Iris pigment epithelial cell (primary cell): ENCODE data around the gene DDX43.
"Not testable (repeated sequence)": the region's sequence is repeated elsewhere in the genome, so short reads cannot be mapped to it uniquely, and the experiment has no call there.

Experiments used
- DNase-seq: peaks from one replicate; pipeline ENCODE4 v3.0.0-alpha.2; 2011; ENCODE audit warnings: low read depth

DDX43 gene

DNA sequence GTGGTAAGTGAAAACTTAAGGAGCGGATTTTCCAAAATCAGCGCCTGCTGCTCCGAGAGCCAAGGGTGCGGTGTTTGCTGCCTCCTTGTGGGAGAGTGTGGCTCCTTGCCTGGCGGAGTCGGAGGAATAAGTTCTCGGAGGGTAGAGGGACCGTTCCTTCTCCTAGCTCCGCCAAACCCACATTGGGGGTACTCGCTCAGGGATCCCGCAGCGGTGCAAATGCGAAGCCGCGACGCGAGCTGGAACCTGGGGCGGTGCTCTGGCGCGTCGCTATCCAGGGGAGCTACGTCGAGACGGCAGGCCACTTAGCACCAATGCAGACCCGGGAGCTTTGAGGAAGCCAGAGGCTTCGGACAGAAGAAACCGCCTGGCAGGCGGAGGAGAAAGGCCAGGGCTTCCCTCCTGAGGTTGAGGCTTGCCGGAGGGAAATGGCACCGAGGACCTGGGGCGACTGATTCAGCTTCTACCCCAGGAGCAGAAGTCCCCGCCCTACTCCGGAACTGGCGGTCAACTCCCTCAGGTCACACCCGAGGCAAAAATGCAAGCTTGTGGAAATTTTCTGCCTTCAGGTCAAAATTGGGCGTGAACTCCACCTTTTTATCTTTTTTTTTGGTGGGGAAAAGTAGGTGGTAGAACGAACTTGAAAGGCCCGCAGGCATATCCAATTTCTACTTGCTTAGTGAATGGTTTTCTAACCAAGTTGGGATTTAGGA lies 5.7 kb upstream of the DDX43 start:
- DNase-seq, result peak; percentile 60

DNA sequence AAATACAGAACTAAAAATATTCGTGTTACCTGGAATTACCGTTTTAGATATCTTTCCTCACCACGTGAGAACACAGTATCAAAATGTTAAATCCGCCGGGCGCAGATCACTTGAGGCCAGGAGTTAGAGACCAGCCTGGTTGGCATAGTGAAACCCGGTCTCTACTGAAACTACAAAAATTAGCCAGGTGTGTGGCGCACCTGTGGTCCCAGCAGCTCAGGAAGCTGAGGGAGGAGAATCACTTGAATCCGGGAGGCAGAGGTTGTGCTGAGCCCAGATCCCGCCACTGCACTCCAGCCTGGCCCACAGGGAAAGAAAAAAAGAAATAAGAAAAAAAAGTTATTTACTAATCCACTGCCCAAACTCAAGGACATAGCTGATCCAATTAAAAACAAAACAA lies 4.8 kb upstream of the DDX43 start:
- DNase-seq, result no peak

DNA sequence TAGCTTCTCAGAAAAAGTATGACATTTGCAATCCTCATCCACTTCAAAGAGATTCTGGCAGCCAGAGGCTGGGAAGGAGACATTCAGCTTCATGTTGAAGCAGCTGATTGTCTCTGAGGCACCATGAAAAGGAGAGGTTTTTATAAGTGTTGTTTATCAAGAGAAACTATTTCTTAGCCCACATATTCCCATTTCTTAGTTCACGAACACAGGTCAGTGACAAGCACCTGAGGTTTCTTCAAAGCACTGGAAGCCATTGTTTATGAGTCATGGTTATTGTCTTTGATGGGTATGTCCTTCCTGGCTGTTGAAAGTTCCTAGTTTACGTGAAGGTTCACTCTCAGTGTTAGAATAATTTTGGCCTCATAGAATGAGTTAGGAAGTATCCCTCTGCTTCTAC lies 3.0 kb upstream of the DDX43 start:
- no peak for DNase-seq

DNA sequence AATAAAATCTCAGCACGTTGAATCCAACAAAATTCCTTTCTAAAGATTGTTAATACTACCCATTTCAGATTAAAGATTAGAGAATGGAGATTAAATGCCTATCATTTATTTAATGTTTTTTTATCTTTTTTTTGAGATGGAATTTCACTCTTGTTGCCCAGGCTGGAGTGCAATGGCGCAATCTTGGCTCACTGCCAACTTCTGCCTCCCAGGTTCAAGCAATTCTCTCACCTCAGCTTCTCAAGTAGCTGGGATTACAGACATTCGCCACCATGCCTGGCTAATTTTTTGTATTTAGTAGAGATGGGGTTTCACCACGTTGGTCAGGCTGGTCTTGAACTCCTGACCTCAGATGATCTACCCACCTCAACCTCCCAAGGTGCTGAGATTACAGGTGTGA lies 2.4 kb upstream of the DDX43 start:
- DNase-seq, result not testable (repeated sequence)

DNA sequence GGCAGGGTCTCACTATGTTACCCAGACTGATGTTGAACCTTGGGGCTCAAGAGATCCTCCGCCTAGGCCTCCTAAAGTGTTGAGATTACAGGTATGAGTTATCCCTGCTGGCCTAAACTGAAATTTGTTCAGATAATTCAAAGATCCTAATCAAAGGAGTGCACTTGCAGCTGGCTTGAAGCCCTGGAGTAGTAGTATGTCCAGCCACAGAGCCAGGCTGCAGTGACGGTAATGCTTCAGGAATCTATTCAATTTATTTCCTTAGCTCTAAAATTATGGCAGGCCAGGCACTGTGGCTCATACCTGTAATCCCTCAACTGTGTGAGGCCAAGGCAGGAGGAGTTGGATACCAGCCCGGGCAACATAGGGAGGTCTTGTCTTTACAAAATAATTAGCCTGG lies 1.4 kb upstream of the DDX43 start:
- peak; percentile 32 for DNase-seq

DNA sequence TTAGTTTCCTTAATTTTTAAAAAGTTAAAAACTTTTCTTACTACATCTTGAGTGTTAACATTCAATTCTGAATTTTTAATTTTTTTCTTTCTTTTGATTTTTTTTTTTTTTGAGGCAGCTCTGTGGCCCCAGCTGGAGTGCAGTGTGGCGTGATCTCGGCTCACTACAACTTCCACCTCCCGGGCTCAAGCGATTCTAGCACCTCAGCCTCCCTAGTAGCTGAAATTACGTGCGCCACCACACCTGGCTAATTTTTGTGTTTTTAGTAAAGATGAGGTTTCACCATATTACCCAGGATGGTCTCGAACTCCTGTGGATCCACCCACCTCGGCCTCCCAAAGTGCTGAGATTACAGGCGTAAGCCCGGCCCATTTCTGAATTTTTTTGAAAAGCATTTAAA lies 1.2 kb downstream of the DDX43 start:
- DNase-seq, result no peak

DNA sequence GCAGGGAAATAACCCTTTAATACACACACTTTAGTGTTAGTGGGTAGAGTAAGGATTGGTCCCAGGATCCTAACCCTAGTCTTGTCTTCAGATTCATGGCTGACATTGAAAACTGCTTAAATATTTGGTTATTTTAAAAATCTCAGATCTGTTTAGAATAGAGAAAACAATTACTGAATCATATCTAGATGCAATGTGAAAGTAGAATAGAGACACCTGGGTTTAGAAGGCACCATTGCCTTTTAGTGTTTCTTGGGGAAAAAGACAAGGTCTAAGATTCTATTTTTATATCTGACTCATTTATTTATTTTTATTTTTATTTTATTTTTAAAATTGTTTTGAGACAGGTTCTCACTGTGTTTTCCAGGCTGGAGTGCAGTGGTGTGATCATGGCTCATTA lies 6.0 kb downstream of the DDX43 start:
- DNase-seq, result no peak

DNA sequence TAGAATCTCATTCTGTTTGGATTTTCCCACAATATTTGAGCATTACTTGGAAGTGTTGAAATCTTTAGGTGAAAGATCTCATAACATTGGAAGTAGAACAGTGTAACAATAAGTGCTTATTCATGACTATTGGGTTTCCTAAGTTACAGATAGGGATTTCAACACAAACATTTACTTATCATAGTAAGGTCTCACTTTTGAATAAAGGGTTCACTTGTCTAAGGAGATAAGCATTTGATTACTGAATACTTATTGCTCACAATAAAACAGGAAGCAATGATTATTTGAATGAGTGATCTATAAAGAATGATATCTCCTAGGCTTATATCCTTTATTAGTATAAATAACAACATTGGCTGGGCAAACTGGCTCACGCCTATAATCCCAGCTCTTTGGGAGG lies 14.8 kb downstream of the DDX43 start:
- DNase-seq, result no peak

DNA sequence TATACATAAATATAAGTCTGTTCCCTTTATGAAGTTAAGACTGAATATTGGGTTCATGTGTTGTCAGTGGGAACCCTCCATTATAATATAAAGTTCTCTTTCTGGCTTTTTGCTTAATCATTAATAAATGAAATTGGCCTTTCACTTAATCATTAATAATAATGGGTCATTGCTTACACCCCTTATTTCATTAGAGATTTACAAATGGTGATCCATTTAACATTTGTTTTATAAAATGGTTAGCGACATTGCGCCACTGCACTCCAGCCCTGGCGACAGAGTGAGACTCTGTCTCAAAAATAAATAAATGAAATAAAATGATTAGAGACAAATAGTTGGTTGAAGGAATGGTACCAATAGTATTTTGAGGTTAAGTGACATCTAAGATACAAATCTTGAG lies 18.5 kb downstream of the DDX43 start:
- DNase-seq, result no peak

DNA sequence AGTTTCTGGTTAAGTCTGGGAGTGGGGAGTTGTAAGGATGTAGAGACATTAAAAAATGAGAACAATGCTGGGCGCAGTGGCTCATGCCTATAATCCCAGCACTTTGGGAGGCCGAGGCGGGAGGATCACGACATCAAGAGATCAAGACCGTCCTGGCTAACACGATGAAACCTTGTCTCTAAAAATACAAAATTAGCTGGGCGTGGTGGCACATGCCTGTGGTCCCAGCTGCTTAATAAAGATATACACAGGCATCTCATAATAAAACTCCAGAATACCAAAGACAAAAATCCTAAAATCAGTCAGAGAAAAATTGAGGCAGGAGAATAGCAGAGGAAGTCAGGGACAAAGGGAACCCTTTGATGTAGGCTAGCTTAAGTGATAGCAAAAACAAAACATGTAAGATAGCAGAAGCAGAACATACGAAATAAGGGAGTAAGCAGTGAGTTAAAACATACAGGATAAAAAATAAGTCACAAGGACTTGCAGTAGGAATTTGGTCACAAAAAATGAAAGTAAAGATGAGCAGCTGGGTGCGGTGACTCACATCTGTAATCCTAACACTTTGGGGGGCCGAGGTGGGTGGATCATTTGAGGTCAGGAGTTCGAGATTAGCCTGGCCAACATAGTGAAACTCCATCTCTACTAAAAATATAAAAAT lies 23.6 kb downstream of the DDX43 start:
- DNase-seq, result peak; percentile 55

DNA sequence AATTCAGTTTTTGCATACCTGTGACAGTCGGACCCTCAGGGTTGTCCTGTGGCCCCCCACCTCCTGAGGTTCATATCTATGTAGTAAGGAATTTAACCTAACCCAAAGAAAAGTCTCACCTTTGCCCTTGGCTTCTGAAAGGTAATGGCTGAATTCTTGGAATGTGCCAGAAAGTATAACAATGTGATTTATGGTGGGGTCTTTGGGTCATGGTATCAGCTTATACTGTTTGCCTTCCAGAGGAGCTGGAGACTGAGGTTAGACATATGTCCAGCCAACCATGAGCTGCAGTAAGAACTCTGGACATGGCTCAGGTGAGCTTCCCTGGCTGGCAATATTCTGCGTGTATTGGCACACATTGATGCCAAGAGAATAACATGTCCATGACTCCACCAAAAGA lies 26.9 kb downstream of the DDX43 start:
- DNase-seq, result no peak

DNA sequence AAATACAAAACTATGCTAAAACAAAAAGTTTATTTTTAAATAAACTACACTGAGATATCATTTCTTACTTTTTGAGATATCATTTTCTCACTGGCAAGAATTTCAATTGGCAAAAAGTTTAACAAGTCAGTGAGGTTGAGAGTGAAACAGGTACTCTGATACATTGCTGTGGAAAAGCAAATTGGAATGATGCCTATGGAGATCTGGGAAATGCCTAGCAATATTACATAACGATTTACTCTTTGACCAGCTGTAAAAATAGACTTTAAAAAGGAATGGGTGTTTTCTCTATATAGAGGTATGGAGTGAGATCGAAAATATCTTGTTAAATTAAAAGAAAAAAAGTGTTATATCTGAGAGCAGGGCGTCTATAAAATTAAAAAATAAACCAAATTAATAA lies 40.6 kb downstream of the DDX43 start:
- DNase-seq, result no peak

DNA sequence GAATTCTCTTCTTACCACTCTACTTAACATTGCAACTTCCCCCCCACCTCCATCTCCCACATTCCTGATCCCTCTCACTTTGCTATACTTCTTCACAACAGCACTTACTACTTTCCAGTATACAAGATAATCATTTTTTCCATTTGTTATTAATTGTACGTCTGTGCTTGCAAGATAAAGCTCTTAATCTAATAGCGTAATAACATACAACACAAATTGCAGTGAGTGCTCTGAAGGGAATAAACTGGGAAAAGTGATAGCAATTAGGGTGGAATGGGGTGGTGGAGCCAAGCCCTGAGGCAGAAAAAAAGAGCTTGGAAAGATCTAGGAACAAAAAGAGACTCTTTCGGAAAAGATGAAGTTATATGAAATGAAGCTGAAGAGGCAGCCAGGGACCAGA lies 48.9 kb downstream of the DDX43 start:
- DNase-seq, result no peak

DNA sequence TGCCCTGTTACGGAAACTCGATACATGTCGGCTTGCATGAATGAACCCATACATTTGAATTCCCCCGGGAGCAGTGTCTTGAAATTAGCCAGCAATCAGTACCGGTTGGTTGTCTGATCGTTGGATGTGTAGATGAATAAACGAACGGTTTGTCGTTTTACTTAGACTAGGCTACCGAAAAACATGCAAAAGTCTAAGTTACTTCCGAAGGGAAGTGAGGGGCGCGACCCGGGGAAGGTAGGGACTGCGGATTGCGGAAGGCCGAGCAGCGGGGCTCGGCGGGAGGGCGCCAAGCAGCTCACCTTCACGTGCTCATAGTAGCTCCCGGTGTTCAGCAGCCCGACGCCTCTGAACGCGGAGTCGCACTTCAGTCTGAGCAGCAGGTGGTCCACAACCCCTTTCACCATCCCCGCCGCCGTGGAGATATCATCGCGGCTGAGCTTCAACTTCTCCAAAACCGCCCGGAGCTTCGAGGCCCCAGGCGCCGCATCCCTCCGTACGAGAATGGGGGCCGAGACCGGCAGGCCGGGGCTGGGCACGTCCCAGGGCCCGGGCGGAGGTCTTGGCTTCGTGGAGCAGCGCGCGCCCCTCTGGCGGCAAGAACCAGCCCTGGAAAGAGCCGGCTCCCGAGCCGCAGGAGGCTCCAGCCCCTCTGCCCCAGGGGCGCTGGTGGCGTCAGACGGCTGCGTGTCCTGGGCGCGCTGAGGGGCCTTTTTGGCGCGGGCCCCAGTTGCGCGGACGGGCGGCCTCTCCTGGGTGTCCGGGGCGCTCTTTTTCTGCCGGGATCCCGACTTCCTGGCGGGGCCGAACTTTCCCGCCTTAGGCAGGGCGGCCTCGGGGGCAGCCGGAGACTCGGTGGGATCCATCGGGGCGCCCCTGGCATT lies 56.8 kb downstream of the DDX43 start:
- peak; percentile 54 for DNase-seq

DNA sequence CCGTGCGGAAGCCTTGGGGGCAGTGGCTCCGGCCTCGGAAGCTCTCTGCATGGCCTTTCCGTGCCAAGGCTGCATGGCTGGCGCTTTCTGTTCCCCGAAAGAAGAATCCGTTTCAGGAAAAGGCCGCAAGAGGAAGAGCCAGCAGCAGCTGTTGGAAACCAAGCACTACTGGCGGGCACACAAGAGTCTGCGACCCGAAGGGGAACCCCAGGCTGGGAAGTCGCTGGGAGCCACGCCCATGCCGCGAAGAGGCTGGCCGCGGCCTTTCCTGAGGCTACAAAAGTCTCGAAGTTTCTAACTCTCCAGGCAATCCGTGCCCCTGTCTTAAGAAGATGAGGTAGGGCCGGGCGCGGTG lies 57.5 kb downstream of the DDX43 start, which contains the start of gene CGAS:
TSS of gene CGAS (minus strand) at position 191 of the 355 bp plus-strand sequence. CDS start at position 75, 116 bp downstream.
- DNase-seq, result peak; percentile 58

DNA sequence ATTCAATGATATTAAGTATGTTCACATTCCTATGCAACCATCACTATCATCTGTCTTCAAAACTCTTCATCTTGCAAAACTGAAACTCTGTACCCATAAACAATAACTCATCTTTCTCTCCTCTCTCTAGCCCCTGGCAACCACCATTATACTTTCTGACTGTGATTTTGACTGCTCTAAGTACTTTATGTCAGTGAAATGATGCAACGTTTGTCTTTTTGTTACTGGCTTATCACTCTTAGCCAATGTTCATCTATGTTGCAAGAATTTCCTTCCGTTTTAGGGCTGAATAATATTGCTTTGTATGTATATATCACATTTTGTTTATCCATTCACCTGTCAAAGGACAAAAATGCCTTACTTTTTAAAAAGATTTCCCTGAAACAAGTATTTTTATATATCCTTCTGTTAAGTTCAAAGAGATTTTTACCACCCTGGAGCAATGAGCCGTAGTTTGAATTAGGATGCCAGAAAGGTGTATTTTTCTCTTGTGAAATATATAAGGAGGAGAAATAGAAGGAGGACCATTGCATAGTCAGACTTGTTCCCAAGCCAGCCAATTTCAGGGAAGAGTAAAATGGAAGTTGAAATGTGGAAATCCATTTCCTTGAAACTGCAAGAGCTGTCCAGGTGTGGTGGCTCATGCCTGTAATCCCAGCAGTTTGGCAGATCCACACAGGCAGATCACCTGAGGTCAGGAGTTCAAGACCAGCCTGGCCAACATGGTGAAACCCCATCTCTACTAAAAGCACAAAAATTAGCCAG lies 61.4 kb downstream of the DDX43 start:
- DNase-seq, result peak; percentile 89

DNA sequence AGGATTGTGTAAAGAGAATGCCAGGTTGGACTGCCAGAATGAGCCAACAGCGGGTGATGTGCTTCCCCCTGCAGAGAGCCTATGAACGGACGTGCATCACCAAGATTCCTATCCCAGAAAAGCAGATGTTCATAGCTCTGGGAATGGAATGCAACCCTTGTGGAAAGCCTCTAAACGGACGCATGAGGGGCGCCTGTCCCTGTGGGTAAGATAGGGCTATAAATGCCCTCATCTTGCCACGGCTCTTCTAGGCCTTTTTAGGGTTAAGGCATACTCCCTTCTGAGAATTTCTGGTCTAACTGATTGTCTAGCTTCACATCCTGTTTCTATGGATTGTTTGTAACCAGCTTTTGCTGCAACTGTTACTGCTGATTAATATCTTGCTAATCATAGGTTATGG lies 64.8 kb downstream of the DDX43 start:
- DNase-seq, result not testable (repeated sequence)

DNA sequence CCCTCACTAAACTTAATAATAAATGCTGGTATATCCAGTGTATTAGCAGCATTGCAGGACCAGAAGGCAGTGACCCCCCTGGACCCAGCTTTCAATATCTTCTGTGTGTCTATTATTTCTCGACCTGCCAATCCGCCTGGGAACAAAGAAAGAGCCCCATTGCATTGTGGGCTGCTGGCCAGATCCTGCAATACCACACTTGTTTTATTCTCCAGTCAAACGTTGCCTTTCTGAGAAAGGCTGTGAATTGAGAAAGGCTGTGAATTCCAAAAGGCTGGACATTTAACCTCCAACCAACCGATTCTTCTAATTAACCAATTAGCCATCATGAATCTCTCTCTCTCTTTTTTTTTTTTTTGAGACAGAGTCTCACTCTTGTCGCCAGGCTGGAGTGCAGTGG lies 65.4 kb downstream of the DDX43 start:
- DNase-seq, result no peak

DNA sequence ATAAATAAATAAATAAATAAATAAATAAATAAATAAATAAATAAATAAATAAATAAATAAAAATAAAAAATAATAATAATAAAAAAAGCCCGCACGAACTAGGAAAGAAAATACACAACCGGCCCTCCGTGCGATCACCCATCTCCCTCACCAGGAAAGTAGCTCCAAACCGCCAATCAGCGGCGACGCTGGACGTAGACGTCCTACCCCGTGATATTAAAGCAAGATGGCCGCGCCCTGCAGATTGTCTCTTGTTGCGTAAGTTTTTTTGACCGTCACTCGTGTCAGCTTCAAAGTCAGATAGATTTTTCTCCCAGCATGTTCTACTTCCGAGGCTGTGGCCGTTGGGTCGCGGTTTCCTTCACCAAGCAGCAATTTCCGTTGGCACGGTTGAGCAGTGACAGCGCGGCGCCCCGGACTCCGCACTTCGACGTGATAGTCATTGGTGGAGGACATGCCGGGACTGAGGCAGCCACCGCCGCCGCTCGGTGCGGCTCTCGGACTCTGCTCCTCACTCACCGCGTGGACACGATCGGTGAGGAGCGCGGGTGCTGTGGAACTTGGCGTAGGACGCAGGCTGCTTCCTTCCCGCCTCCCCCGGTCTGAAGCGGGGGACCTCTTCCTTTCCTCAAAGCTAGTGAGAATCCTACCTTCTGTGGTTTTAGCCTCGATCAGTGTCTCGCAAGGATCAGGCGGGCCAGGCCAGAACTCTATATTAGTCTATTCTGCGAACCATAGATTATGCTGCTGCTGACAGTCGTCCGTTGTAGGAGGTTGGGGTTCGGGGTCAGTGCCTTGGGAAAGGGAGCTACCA lies 67.1 kb downstream of the DDX43 start, which contains the start of gene MTO1:
TSS of gene MTO1 (plus strand) at position 201 of the 814 bp plus-strand sequence. CDS start at position 319, 118 bp downstream.
- peak; percentile 94 for DNase-seq
